LNCAP (cell line): ENCODE measurements around the gene RUSF1.

Source experiments
- CTCF ChIP-seq: fragments of 450-650 bp; IDR thresholded peaks from 2 replicates; pipeline ENCODE4 v1.5.1; 2017; ENCODE audit warnings: mild to moderate bottlenecking

Gene RUSF1

DNA sequence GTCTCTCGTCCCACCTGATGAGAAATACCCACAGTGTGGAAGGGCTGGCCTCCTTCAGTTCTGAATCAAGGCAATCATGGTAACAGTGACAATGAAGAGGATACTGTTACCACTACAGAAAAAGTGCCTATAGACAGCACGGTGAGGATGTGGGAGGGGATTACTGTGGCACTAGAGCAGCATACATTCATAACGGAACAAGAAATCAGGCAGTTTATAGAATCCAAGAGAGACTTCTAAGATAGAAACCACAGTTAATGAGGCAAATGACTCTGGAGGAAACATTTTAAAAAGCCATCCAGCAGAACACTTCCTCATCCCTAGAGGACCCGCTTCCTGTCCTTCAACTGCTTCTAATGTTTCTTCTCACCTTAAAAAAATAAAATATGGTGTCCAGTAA is 2.7 kb downstream of the RUSF1 start:
- no peak for TF ChIP-seq CTCF

GRCh38 chr16:31504159-31504558 is 4.0 kb downstream of the RUSF1 start:
- TF ChIP-seq CTCF: no peak

GRCh38 chr16:31502981-31503380 is 5.2 kb downstream of the RUSF1 start:
- no peak for TF ChIP-seq CTCF

- TF ChIP-seq CTCF: no peak
Measured at GRCh38 chr16:31501966-31502348, 6.2 kb downstream of the RUSF1 start.

DNA sequence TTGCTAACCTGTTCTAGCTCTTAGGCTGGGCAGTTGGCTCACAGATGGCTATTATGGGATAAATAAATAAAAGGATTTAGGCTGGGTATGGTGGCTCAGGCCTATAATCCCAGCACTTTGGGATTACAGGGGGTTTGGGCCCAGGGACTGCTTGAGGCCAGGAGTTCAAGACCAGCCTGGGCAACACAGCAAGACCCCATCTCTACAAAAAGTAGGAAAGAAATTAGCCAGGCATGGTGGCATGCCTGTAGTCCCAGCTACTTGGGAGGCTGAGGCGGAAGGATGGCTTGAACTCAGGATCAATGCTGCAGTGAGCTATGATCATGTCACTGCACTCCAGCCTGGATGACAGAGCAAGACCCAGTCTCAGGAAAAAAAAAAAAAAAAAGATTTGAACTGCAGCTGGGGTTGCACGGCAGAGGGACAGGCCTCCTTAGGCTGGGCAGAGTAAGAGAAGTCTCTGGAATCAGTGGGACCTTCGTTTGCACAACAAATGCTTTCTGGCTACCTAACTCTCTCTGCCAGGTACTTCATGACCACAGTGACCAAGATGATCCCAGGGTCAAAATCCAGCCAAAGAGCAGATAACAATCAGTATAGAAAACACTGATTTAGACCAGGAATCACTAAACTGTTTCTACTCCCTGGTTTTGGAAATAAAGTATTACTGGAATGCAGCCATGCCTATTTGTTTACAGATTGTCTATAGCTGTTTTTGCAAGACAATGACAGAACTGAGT is 6.8 kb downstream of the RUSF1 start:
- TF ChIP-seq CTCF: no peak

GRCh38 chr16:31499928-31500327 is 8.3 kb downstream of the RUSF1 start:
- no peak for TF ChIP-seq CTCF

DNA sequence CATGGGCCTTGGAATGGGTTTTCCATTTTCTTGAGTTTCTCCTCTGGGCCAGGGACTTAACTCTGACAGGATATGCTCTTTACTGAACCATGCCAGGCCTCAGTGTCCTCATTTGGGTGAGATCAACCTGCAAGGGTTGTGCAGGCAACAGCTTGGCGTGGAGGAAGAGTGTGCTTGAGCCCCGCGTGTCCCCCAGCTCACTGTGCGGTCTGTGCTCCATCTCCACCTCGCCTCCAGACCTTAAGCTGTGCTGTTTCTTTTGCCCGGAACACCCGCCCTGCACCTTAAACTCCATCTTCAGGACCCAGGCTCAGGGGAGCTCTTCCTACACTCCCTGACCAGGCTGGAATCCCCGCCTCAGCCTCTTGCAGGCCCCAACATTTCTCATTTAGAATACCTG is 9.7 kb downstream of the RUSF1 start:
- no peak for TF ChIP-seq CTCF

DNA sequence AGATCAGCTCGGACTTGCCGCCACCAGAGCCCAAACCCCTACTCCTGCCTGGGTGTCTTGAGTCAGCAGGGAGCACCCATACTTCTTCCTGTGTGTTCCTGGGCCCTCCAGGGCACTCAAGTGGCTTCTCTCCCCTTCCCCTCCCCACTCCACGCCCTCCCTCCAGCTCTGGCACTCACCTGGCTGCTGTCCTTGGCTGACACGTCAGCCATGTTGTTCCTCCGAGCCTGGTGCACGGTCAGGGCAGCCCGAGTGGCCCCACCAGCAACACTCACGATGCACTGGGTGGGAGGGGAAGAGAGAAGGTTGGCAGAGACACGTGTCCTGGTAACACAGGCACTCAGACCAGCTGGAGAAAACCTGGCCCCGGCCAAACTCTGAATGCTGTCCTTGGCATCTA is 11.5 kb downstream of the RUSF1 start:
- TF ChIP-seq CTCF: no peak
